Epidermal melanocyte (primary cell): Measurements from ENCODE around the gene ROR2.

Experiments used
- DNase-seq: peaks from one replicate; pipeline ENCODE4 v3.0.0; 2011; ENCODE audit warnings: low spot score; ENCODE audit not compliant: insufficient read length

The ROR2 gene

GRCh38 chr9:91820126-91820750 is 129.8 kb downstream of the ROR2 start:
- no peak for DNase-seq

GRCh38 chr9:91818647-91819403 is 131.2 kb downstream of the ROR2 start:
- no peak for DNase-seq

- DNase-seq: no peak
Measured at GRCh38 chr9:91818225-91818585, 131.8 kb downstream of the ROR2 start.

GRCh38 chr9:91817493-91818224 is 132.4 kb downstream of the ROR2 start:
- no peak for DNase-seq

- DNase-seq: no peak
Measured at GRCh38 chr9:91817106-91817492, 132.9 kb downstream of the ROR2 start.

GRCh38 chr9:91816356-91816755 is 133.7 kb downstream of the ROR2 start:
- no peak for DNase-seq

- DNase-seq: no peak
Measured at GRCh38 chr9:91815896-91816295, 134.1 kb downstream of the ROR2 start.

GRCh38 chr9:91814753-91815152 is 135.3 kb downstream of the ROR2 start:
- no peak for DNase-seq

- DNase-seq: no peak
Measured at GRCh38 chr9:91814201-91814600, 135.8 kb downstream of the ROR2 start.

GRCh38 chr9:91813176-91813795 is 136.7 kb downstream of the ROR2 start:
- DNase-seq: no peak

GRCh38 chr9:91812191-91812590 is 137.8 kb downstream of the ROR2 start:
- no peak for DNase-seq

- DNase-seq: no peak
Measured at GRCh38 chr9:91811024-91811909, 138.8 kb downstream of the ROR2 start.

- no peak for DNase-seq
Measured at GRCh38 chr9:91810286-91810905, 139.6 kb downstream of the ROR2 start.

- no peak for DNase-seq
Measured at GRCh38 chr9:91809581-91810285, 140.3 kb downstream of the ROR2 start.

GRCh38 chr9:91807643-91808246 is 142.3 kb downstream of the ROR2 start:
- no peak for DNase-seq

GRCh38 chr9:91805031-91805430 is 145.0 kb downstream of the ROR2 start:
- DNase-seq: no peak

GRCh38 chr9:91803970-91804752 is 145.9 kb downstream of the ROR2 start:
- DNase-seq: no peak

GRCh38 chr9:91803151-91803940 is 146.7 kb downstream of the ROR2 start:
- no peak for DNase-seq
